ENCODE results near the gene PLA2G2C. TPM values are rescaled to one million over a fixed set of nuclear protein-coding genes. Genes with fewer than 3 reads are reported as not detected.

Gene PLA2G2C
- total and polyA plus RNA-seq, 2 of the 13 experiments (the other 11 are each of a cell fraction or from before 2014, with no cell fraction given): not detected

Other genes starting within 250 kb of the PLA2G2C start
- 0.35 and 0.77 TPM in 2 replicates for gene PLA2G2A, start 206.9 kb downstream of the PLA2G2C start, total RNA-seq (2016; rRNA removed; fragmentation: Illumina TruSeq; extraction: Trizol)
- 15.2 and 30.3 TPM in 2 replicates for gene PLA2G2A, start 206.9 kb downstream of the PLA2G2C start, polyA plus RNA-seq (2011; rRNA removed)
- gene PLA2G5, start 116.3 kb downstream of the PLA2G2C start, total RNA-seq (2016; rRNA removed; fragmentation: Illumina TruSeq; extraction: Trizol): not detected in 2 replicates
- gene PLA2G5, start 116.3 kb downstream of the PLA2G2C start, polyA plus RNA-seq (2011; rRNA removed): not detected in 2 replicates
- gene PLA2G2D, start 67.0 kb downstream of the PLA2G2C start, total RNA-seq (2016; rRNA removed; fragmentation: Illumina TruSeq; extraction: Trizol): not detected in 2 replicates
- not detected in 2 replicates for gene PLA2G2D, start 67.0 kb downstream of the PLA2G2C start, polyA plus RNA-seq (2011; rRNA removed)
- gene PLA2G2F, start 47.2 kb downstream of the PLA2G2C start, total RNA-seq (2016; rRNA removed; fragmentation: Illumina TruSeq; extraction: Trizol): not detected in 2 replicates
- not detected in 2 replicates for gene PLA2G2F, start 47.2 kb downstream of the PLA2G2C start, polyA plus RNA-seq (2011; rRNA removed)
- 0.04 TPM in 1 of 2 replicates, not detected in the other for gene UBXN10, start 422 bp downstream of the PLA2G2C start, total RNA-seq (2016; rRNA removed; fragmentation: Illumina TruSeq; extraction: Trizol)
- 0.05 and 0.07 TPM in 2 replicates for gene UBXN10, start 422 bp downstream of the PLA2G2C start, polyA plus RNA-seq (2011; rRNA removed)
- not detected in 2 replicates for gene VWA5B1, start 104.4 kb upstream of the PLA2G2C start, total RNA-seq (2016; rRNA removed; fragmentation: Illumina TruSeq; extraction: Trizol)
- gene VWA5B1, start 104.4 kb upstream of the PLA2G2C start, polyA plus RNA-seq (2011; rRNA removed): not detected in 2 replicates

All from HepG2 (cell line).